Spleen (tissue), 3 donors: ENCODE results near the gene LSM14A.

Experiments used
- POLR2A ChIP-seq, 3 donors: fragments of 450-650 bp; IDR thresholded peaks; one replicate each; pipeline ENCODE4 v1.5.1; 2017; ENCODE audit warnings: antibody characterized with exemption in 3 of 3, mild to moderate bottlenecking in 1 of 3
- POLR2AphosphoS5 ChIP-seq, 3 donors: sonication (generic); formaldehyde crosslinking; IDR thresholded peaks; one replicate each; pipeline ENCODE4 v1.5.1; 2017; ENCODE audit warnings: antibody characterized with exemption in 3 of 3

DNA sequence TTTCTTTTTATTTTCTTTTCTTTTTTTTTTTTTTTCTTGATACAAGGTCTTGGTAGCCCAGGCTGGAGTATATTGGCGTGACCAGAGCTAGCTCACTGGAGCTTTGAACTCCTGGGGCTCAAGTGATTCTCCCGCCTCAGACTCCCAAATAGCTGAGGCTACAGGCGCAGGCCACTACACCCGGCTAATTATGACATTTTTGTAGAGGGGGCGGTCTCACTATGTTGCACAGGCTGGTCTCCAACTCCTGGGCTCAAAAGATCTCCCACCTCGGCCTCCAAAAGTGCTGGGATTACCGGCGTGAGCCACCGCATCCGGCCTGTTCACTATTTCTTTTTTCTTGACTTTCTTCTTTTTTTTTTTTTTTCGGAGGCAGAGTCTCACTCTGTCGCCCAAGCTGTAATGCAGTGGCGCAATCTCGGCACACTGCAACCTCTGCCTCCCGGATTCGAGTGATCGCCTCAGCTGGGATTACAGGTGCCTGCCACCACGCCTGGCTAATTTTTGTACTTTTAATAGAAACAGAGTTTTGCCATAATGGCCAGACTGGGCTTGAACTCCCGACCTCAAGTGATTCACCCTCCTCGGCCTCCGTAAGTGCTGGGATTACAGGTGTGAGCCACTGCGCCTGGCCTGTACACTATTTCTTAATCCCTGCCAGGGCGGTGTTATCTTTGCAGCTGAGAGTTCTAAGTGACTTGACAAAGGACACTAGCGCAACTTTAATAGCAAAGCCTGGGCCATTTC lies 37.1 kb upstream of the LSM14A start:
- TF ChIP-seq POLR2A (IDR thresholded peaks at IDR 0.05) = no peak
- no peak for TF ChIP-seq POLR2AphosphoS5 (IDR thresholded peaks at IDR 0.05)
